Adrenal gland (tissue), 12 donors: ENCODE measurements around the gene ZFHX2. TPM values are rescaled to one million over a fixed set of nuclear protein-coding genes. Genes with fewer than 3 reads are reported as not detected.

Experiments
- DNase-seq, 7 donors: peaks; one replicate each; pipeline ENCODE4 v3.0.0-alpha.2; 2019 to 2020
- H3K27ac ChIP-seq, 5 donors: fragments of 200-600 bp; sonication (generic) in 4 of 5; 1 replicate in 3 of 5; 2 replicates in 2 of 5; pipeline versions ENCODE4 v1.5.1 to v1.8.0; 2016 to 2020; ENCODE audit warnings: mild to moderate bottlenecking in 1 of 5
- H3K27me3 ChIP-seq: fragments of 200-600 bp; 2 replicates; pipeline ENCODE4 v1.8.0; 2021
- H3K36me3 ChIP-seq, 2 donors: fragments of 200-600 bp; replicated peaks in 1 of 2; 1 replicate in 1 of 2; 2 replicates in 1 of 2; pipeline versions ENCODE4 v1.5.1 to v1.8.0; 2018 to 2022
- H3K4me1 ChIP-seq, 2 donors: fragments of 200-600 bp; replicated peaks in 1 of 2; 1 replicate in 1 of 2; 2 replicates in 1 of 2; pipeline versions ENCODE4 v1.5.1 to v1.8.0; 2018 to 2021
- H3K4me3 ChIP-seq, 4 donors: fragments of 200-600 bp; sonication (generic) in 3 of 4; one replicate each; pipeline ENCODE4 v1.5.1; 2016 to 2018
- H3K9me3 ChIP-seq, 3 donors: fragments of 200-600 bp; sonication (generic) in 1 of 3; replicated peaks in 1 of 3; 1 replicate in 2 of 3; 2 replicates in 1 of 3; pipeline versions ENCODE4 v1.5.1 to v1.8.0; 2016 to 2021
- CTCF ChIP-seq, 6 experiments: fragments of 450-650 bp in 4 of 6; fragments of 200-600 bp in 2 of 6; sonication (generic) in 1 of 6; IDR thresholded peaks; 1 replicate in 5 of 6; 2 replicates in 1 of 6; pipeline versions ENCODE4 v1.5.1 to v1.8.0; 2016 to 2021; ENCODE audit warnings: antibody characterized with exemption in 6 of 6, mild to moderate bottlenecking in 2 of 6, moderate library complexity in 1 of 6
- POLR2A ChIP-seq, 2 donors: fragments of 450-650 bp; IDR thresholded peaks; one replicate each; pipeline ENCODE4 v1.6.1; 2017; ENCODE audit warnings: antibody characterized with exemption in 2 of 2, mild to moderate bottlenecking in 2 of 2, moderate library complexity in 1 of 2
- WGBS, 4 donors: extraction: QIAGEN DNeasy Blood & Tissue Kit in 2 of 4; methylation state at CpG; one replicate each; pipeline versions ENCODE4 v1.1.5 to v1.1.7; 2013 to 2017; 5-methylcytosine and 5-hydroxymethylcytosine counted together
- intact Hi-C, 2 donors: fragments of 100-400 bp; cut with DNase I; formaldehyde crosslinking; loops; one replicate each; pipeline versions ENCODE4 v1.14.1 to v1.15.0; 2022 to 2023
- polyA plus RNA-seq, 3 donors: library from polyadenylated mRNA; stranded (reverse); fragments of 200-250 nt in 2 of 3; fragments of 350-450 nt in 1 of 3; fragmentation: Illumina TruSeq in 1 of 3; extraction: RNeasy Lipid Tissue Mini Kit (QIAGEN cat#74804) in 1 of 3; gene quantifications; one replicate each; pipeline ENCODE4 v1.2.3, GENCODE V29; 2013 to 2014
- total RNA-seq, 9 donors: library from RNA; depleted of rRNA in 4 of 9; stranded (reverse); fragments of >200 nt in 4 of 9; fragments of 120-200 nt in 1 of 9; fragmentation: NEBNext Ultra II Directional in 1 of 9; extraction: Animal tissue kit (Norgen Biotek cat#: 25700) in 1 of 9; gene quantifications; one replicate each; pipeline versions ENCODE4 v1.1.0 to v1.2.4, GENCODE V29; 2013 to 2023
- donor health status: healthy with polysubstance abuse.
- donor health status: Bipolar disorder and iron deficiency.
- donor health status: DM: yes; HTN: yes; CAD: no.
- donor health status: DM: no; HTN: no; CAD: no.
- donor health status: DM: no; HTN: no; CAD: no.
- donor health status: DM: yes; HTN: yes; CAD: no.

Gene ZFHX2
- total and polyA plus RNA-seq, 12 donors = 0.54 to 9.7 (median 2.3) TPM

GRCh38 chr14:23573384-23574015 is 21.9 kb upstream of the ZFHX2 start:
- H3K4me3 ChIP-seq = no peak overlapping the region
- H3K36me3 ChIP-seq = no peaks in the 10 kb centered on the region
- intact Hi-C loops = no loop called here
- H3K27ac ChIP-seq = peak overlapping the region in 1 of 5 donors; percentile 47
- peaks cover 0 to 9% of the 10 kb centered on the region in 2 donors for H3K4me1 ChIP-seq
- WGBS, 4 donors = 65 to 83% (median 76%) methylated on average over 2 to 5 of the region's 5 CpGs
- TF ChIP-seq CTCF (IDR thresholded peaks at IDR 0.05) (no peak), POLR2A (IDR thresholded peaks at IDR 0.05) (no peak)
- peaks cover 32% of the 10 kb centered on the region for H3K27me3 ChIP-seq
- peak in 1 of 7 donors; percentile 75 for DNase-seq
- H3K9me3 ChIP-seq = no peaks in the 10 kb centered on the region

GRCh38 chr14:23572836-23573235 is 21.3 kb upstream of the ZFHX2 start:
- Histone ChIP-seq H3K36me3 (no peaks in the 10 kb centered on the region), H3K27me3 (peaks cover 32% of the 10 kb centered on the region), H3K9me3 (no peaks in the 10 kb centered on the region), H3K4me1 (peaks cover 3 to 9% of the 10 kb centered on the region in 2 donors), H3K4me3 (no peak overlapping the region), H3K27ac (peak overlapping the region in 2 of 5 donors; percentile 47 to 68)
- intact Hi-C loops = no loop called here
- TF ChIP-seq CTCF (IDR thresholded peaks at IDR 0.05) (no peak), POLR2A (IDR thresholded peaks at IDR 0.05) (no peak)
- peak in 3 of 7 donors; percentile 50 to 63 (median 55) for DNase-seq
- WGBS, 4 donors = 33 to 47% (median 45%) methylated on average over 4 of the region's 4 CpGs

GRCh38 chr14:23572524-23572828 is 20.9 kb upstream of the ZFHX2 start:
- Histone ChIP-seq H3K9me3 (no peaks in the 10 kb centered on the region), H3K36me3 (no peaks in the 10 kb centered on the region), H3K4me1 (peaks cover 4 to 9% of the 10 kb centered on the region in 2 donors), H3K27ac (peak overlapping the region in 2 of 5 donors; percentile 47 to 68), H3K4me3 (no peak overlapping the region), H3K27me3 (peaks cover 30% of the 10 kb centered on the region)
- DNase-seq = peak in 1 of 7 donors; percentile 12
- 48 to 66% (median 52%) methylated on average over 4 of the region's 4 CpGs for WGBS, 4 donors
- intact Hi-C loops = no loop called here
- TF ChIP-seq POLR2A (IDR thresholded peaks at IDR 0.05) (no peak), CTCF (IDR thresholded peaks at IDR 0.05) (no peak)

GRCh38 chr14:23571701-23572523 is 20.3 kb upstream of the ZFHX2 start:
- peaks cover 24% of the 10 kb centered on the region for H3K27me3 ChIP-seq
- WGBS, 4 donors = 55 to 61% (median 59%) methylated on average over 9 to 14 of the region's 14 CpGs

More at GRCh38 chr14:23571701-23572523, 20.3 kb upstream of the ZFHX2 start:
- Histone ChIP-seq H3K27ac (peak overlapping the region in 2 of 5 donors; percentile 47 to 68), H3K4me1 (peaks cover 5 to 7% of the 10 kb centered on the region in 2 donors), H3K4me3 (no peak overlapping the region), H3K36me3 (no peaks in the 10 kb centered on the region), H3K9me3 (no peaks in the 10 kb centered on the region)
- TF ChIP-seq CTCF (IDR thresholded peaks at IDR 0.05) (no peak), POLR2A (IDR thresholded peaks at IDR 0.05) (no peak)
- DNase-seq = peak in 2 of 7 donors; percentile 13 to 50
- intact Hi-C loops = no loop called here
